WTC11 (cell line): ENCODE measurements around the gene SCML2.

Experiments used
- CREB1 ChIP-seq: sonication (generic); formaldehyde crosslinking; IDR thresholded peaks from 2 replicates; pipeline ENCODE4 v1.8.0; 2023; ENCODE audit warnings: mild to moderate bottlenecking, missing genetic modification reagents
- CTCF ChIP-seq: fragments of 200-600 bp; IDR thresholded peaks from 2 replicates; pipeline ENCODE4 v1.8.0; 2022; ENCODE audit warnings: antibody characterized with exemption
- JUN ChIP-seq: sonication (generic); formaldehyde crosslinking; IDR thresholded peaks from 2 replicates; pipeline ENCODE4 v1.8.0; 2023; ENCODE audit warnings: mild to moderate bottlenecking, missing genetic modification reagents
- NFYB ChIP-seq: sonication (generic); formaldehyde crosslinking; conservative IDR thresholded peaks from 2 replicates; pipeline ENCODE4 v1.8.0; 2022; ENCODE audit warnings: low read depth, missing genetic modification reagents
- PRDM15 ChIP-seq: sonication (generic); formaldehyde crosslinking; IDR thresholded peaks from 2 replicates; pipeline ENCODE4 v1.8.0; 2022; ENCODE audit warnings: missing genetic modification reagents
- SP1 ChIP-seq: sonication (generic); formaldehyde crosslinking; conservative IDR thresholded peaks from 2 replicates; pipeline ENCODE4 v1.8.1; 2022; ENCODE audit warnings: missing genetic modification reagents
- STAT6 ChIP-seq: sonication (generic); formaldehyde crosslinking; conservative IDR thresholded peaks from 2 replicates; pipeline ENCODE4 v1.8.1; 2023; ENCODE audit warnings: mild to moderate bottlenecking, low read depth, missing genetic modification reagents, moderate library complexity
- ZNF121 ChIP-seq: sonication (generic); formaldehyde crosslinking; IDR thresholded peaks from 2 replicates; pipeline ENCODE4 v1.8.0; 2023; ENCODE audit warnings: missing genetic modification reagents
- ZNF232 ChIP-seq: sonication (generic); formaldehyde crosslinking; IDR thresholded peaks from 2 replicates; pipeline ENCODE4 v1.8.0; 2022; ENCODE audit warnings: mild to moderate bottlenecking, missing genetic modification reagents
- ZNF423 ChIP-seq: fragments of 250-450 bp; sonication (Bioruptor Pico); IDR thresholded peaks from 2 replicates; pipeline ENCODE4 v2.1.2; 2022; ENCODE audit warnings: mild to moderate bottlenecking, moderate library complexity
- ZNF512 ChIP-seq: sonication (generic); formaldehyde crosslinking; IDR thresholded peaks from 2 replicates; pipeline ENCODE4 v1.8.1; 2022; ENCODE audit warnings: missing genetic modification reagents, borderline replicate concordance

- TF ChIP-seq CTCF (no peak), SP1 (CRISPR knock-in tag) (no peak), PRDM15 (CRISPR knock-in tag) (no peak), ZNF423 (CRISPR knock-in tag) (no peak), CREB1 (CRISPR knock-in tag) (no peak), NFYB (no peak), ZNF121 (CRISPR knock-in tag) (no peak), ZNF512 (CRISPR knock-in tag) (no peak), ZNF232 (CRISPR knock-in tag) (no peak), STAT6 (CRISPR knock-in tag) (no peak), JUN (no peak)
Observed at GRCh38 chrX:18271725-18272124, 82.8 kb downstream of the SCML2 start.
